K562 (cell line): ENCODE measurements around the gene ATP1A3. TPM values are rescaled to one million over a fixed set of nuclear protein-coding genes. Genes with fewer than 3 reads are reported as not detected.

Source experiments
- ASH1L ChIP-seq: fragments of 450-650 bp; IDR thresholded peaks from 2 replicates; pipeline ENCODE4 v1.6.1; 2018; ENCODE audit warnings: borderline replicate concordance, mild to moderate bottlenecking, low read depth; ENCODE audit not compliant: partially characterized antibody
- BMI1 ChIP-seq: fragments of 150-350 bp; IDR thresholded peaks from 2 replicates; pipeline ENCODE4 v1.6.1; 2014; ENCODE audit warnings: low read length
- BRCA1 ChIP-seq, 2 experiments: fragments of 450-650 bp in 1 of 2; sonication (generic) in 1 of 2; formaldehyde crosslinking in 1 of 2; IDR thresholded peaks; 2 replicates each; pipeline versions ENCODE4 v1.5.0 to v1.6.1; 2017 to 2020; ENCODE audit warnings: mild to moderate bottlenecking in 1 of 2, missing genetic modification reagents in 1 of 2
- HDAC3 ChIP-seq: fragments of 450-650 bp; IDR thresholded peaks from 2 replicates; pipeline ENCODE4 v1.6.1; 2018; ENCODE audit warnings: borderline replicate concordance, mild to moderate bottlenecking, moderate library complexity; ENCODE audit not compliant: partially characterized antibody
- MEF2A ChIP-seq: IDR thresholded peaks from 2 replicates; pipeline ENCODE4 v1.6.1; 2011; ENCODE audit warnings: low read depth, mild to moderate bottlenecking, low read length, moderate library complexity; ENCODE audit not compliant: control insufficient read depth
- PRMT5 ChIP-seq: sonication (generic); formaldehyde crosslinking; IDR thresholded peaks from 2 replicates; pipeline ENCODE4 v1.5.0; 2020; ENCODE audit warnings: missing genetic modification reagents
- REST ChIP-seq, 2 experiments: fragments of 450-650 bp; formaldehyde crosslinking in 1 of 2; IDR thresholded peaks; 2 replicates each; pipeline versions ENCODE4 v1.4.0 to v1.6.1; 2014 to 2020; ENCODE audit warnings: mild to moderate bottlenecking in 2 of 2, borderline replicate concordance in 1 of 2, low read depth in 1 of 2
- RFX1 ChIP-seq: fragments of 450-650 bp; IDR thresholded peaks from 2 replicates; pipeline ENCODE4 v1.6.1; 2016; ENCODE audit warnings: mild to moderate bottlenecking, moderate library complexity
- TRIM28 ChIP-seq: fragments of 450-650 bp; IDR thresholded peaks from 2 replicates; pipeline ENCODE4 v1.6.1; 2017
- ZNF124 ChIP-seq: sonication (generic); formaldehyde crosslinking; IDR thresholded peaks from 2 replicates; pipeline ENCODE4 v1.8.1; 2022; ENCODE audit warnings: missing genetic modification reagents
- ZNF436 ChIP-seq: fragments of 250-450, 450-650 bp; sonication (Bioruptor Pico); formaldehyde crosslinking; IDR thresholded peaks from 2 replicates; pipeline ENCODE4 v1.7.0; 2020; ENCODE audit warnings: mild to moderate bottlenecking
- ZNF518B ChIP-seq: fragments of 250-450 bp; sonication (Bioruptor Pico); IDR thresholded peaks from 2 replicates; pipeline ENCODE4 v1.5.0; 2021; ENCODE audit warnings: mild to moderate bottlenecking, moderate library complexity
- ZNF561 ChIP-seq: fragments of 450-650 bp; formaldehyde crosslinking; conservative IDR thresholded peaks from 2 replicates; pipeline ENCODE4 v1.4.0; 2020; ENCODE audit warnings: mild to moderate bottlenecking, moderate library complexity
- ZNF584 ChIP-seq: fragments of 200-800 bp; sonication (Bioruptor generic); IDR thresholded peaks from 2 replicates; pipeline ENCODE4 v1.6.1; 2016; ENCODE audit warnings: low read depth, mild to moderate bottlenecking, missing genetic modification characterization, missing compliant biosample characterization
- ZNF75A ChIP-seq: fragments of 450-650 bp; formaldehyde crosslinking; IDR thresholded peaks from 2 replicates; pipeline ENCODE4 v1.4.0; 2020; ENCODE audit warnings: mild to moderate bottlenecking
- polyA plus RNA-seq, 8 experiments: library from polyadenylated mRNA; depleted of rRNA in 4 of 8; stranded (reverse) in 5 of 8; unstranded in 3 of 8; fragments of >200 nt; fragmentation: Nextera tagmentation in 2 of 8; fragmentation: Illumina TruSeq in 1 of 8; extraction: Ambion mirVana in 2 of 8; extraction: Trizol in 1 of 8; gene quantifications; 2 replicates each; pipeline versions ENCODE4 v1.2.1 to v1.2.3, GENCODE V29; 2011 to 2014; ENCODE audit warnings: inconsistent platforms in 1 of 8, missing spikeins in 1 of 8
- total RNA-seq, 7 experiments: library from RNA; depleted of rRNA in 6 of 7; stranded (reverse); fragments of >200 nt in 6 of 7; fragmentation: Illumina TruSeq in 2 of 7; extraction: Trizol in 2 of 7; gene quantifications; 2 replicates each; pipeline versions ENCODE4 v1.2.1 to v1.2.3, GENCODE V29; 2011 to 2021; ENCODE audit warnings: low replicate concordance in 1 of 7

ATP1A3 gene
- total and polyA plus RNA-seq, 9 of the 15 experiments (the other 6 are each of a cell fraction or from before 2014, with no cell fraction given) = 0.03 to 1.0 (median 0.17) TPM; not detected in 3

- TF ChIP-seq REST (IDR thresholded peaks at IDR 0.05; ENCODE audit: borderline replicate concordance) (peak; percentile 14; the same call in 1 of the 2 replicates), REST (CRISPR knock-in tag; IDR thresholded peaks at IDR 0.05; ENCODE audit: low read depth) (no peak), HDAC3 (no peak), ZNF124 (no peak), ASH1L (no peak), PRMT5 (CRISPR knock-in tag) (no peak), ZNF561 (no peak), TRIM28 (no peak), RFX1 (no peak), ZNF75A (CRISPR knock-in tag) (0 out of 2 replicates have a peak, but pooled peaks have one; percentile 14), ZNF518B (CRISPR knock-in tag) (no peak), ZNF584 (CRISPR knock-in tag) (no peak), ZNF436 (no peak), MEF2A (no peak), BRCA1 (IDR thresholded peaks at IDR 0.05) (no peak), BRCA1 (CRISPR knock-in tag; IDR thresholded peaks at IDR 0.05) (no peak), BMI1 (no peak)
Measured at GRCh38 chr19:41959056-41960053, 34.7 kb downstream of the ATP1A3 start, which contains the start of gene RABAC1 (continued).
